ENCODE results near the gene FCHSD1. TPM values are rescaled to one million over a fixed set of nuclear protein-coding genes. Genes with fewer than 3 reads are reported as not detected.

The FCHSD1 gene
- total and polyA plus RNA-seq, 10 donors: 20.4 to 67.3 (median 45.6) TPM

- intact Hi-C loops (cut with DNase I; ENCODE audit: low total_unique reads): no loop called here
- TF ChIP-seq CTCF (IDR thresholded peaks at IDR 0.05 in 8 of 11, conservative IDR thresholded peaks at IDR 0.05 in 3 of 11) (no peak), POLR2A (IDR thresholded peaks at IDR 0.05) (no peak), POLR2AphosphoS5 (IDR thresholded peaks at IDR 0.05) (no peak)
- Histone ChIP-seq H3K4me1 (peaks cover 0 to 32% (median 14%) of the 10 kb centered on the region in 6 donors), H3K27ac (no peak overlapping the region), H3K27me3 (replicated peaks in 1 of 7) (no peaks in the 10 kb centered on the region), H3K4me3 (no peak overlapping the region), H3K36me3 (peaks cover 0 to 98% (median 72%) of the 10 kb centered on the region in 6 donors), H3K9me3 (no peaks in the 10 kb centered on the region)
- DNase-seq: no peak
- 95 to 99% (median 97%) methylated on average over 6 of the region's 6 CpGs for WGBS, 5 donors
These were observed 22.9 kb downstream of the FCHSD1 start for GRCh38 chr5:141628175-141628788.

- H3K27ac ChIP-seq: peak overlapping the region in 6 of 8 donors; percentile 27 to 78 (median 74)
- WGBS, 5 donors: 70 to 84% (median 73%) methylated on average over 5 of the region's 5 CpGs
- intact Hi-C loops (cut with DNase I; ENCODE audit: low total_unique reads): loop anchor here (5.0 kb wide), 1 partner anchor 36 kb away; no protein-coding TSS in a partner anchor
- H3K4me1 ChIP-seq: peaks cover 0 to 33% (median 22%) of the 10 kb centered on the region in 6 donors
- no peak for TF ChIP-seq POLR2A (IDR thresholded peaks at IDR 0.05)
- TF ChIP-seq CTCF (IDR thresholded peaks at IDR 0.05 in 8 of 11, conservative IDR thresholded peaks at IDR 0.05 in 3 of 11): no peak
- no peak for DNase-seq
- H3K4me3 ChIP-seq: no peak overlapping the region
- H3K27me3 ChIP-seq (replicated peaks in 1 of 7): no peaks in the 10 kb centered on the region
- no peaks in the 10 kb centered on the region for H3K9me3 ChIP-seq
- peaks cover 4 to 90% (median 71%) of the 10 kb centered on the region in 6 donors for H3K36me3 ChIP-seq
These were observed 27.6 kb downstream of the FCHSD1 start for GRCh38 chr5:141623611-141624010.

GRCh38 chr5:141623186-141623585 lies 28.0 kb downstream of the FCHSD1 start:
- intact Hi-C loops (cut with DNase I; ENCODE audit: low total_unique reads): loop anchor here (5.0 kb wide), 1 partner anchor 36 kb away; no protein-coding TSS in a partner anchor
- Histone ChIP-seq H3K27me3 (replicated peaks in 1 of 7) (no peaks in the 10 kb centered on the region), H3K4me3 (no peak overlapping the region), H3K4me1 (peaks cover 0 to 35% (median 22%) of the 10 kb centered on the region in 6 donors), H3K36me3 (peaks cover 4 to 86% (median 66%) of the 10 kb centered on the region in 6 donors), H3K9me3 (no peaks in the 10 kb centered on the region), H3K27ac (peak overlapping the region in 6 of 8 donors; percentile 27 to 78 (median 74))
- TF ChIP-seq POLR2AphosphoS5 (IDR thresholded peaks at IDR 0.05): no peak
- TF ChIP-seq CTCF (IDR thresholded peaks at IDR 0.05 in 8 of 11, conservative IDR thresholded peaks at IDR 0.05 in 3 of 11): no peak
- no peak for TF ChIP-seq POLR2A (IDR thresholded peaks at IDR 0.05)
- no peak for DNase-seq

GRCh38 chr5:141618804-141619554 lies 32.2 kb downstream of the FCHSD1 start, which contains the start of gene DIAPH1:
Gene DIAPH1 (minus strand): TSS chr5:141619000. CDS start chr5:141618914, 86 bp downstream.
- no peaks in the 10 kb centered on the region for H3K27me3 ChIP-seq (replicated peaks in 1 of 7)
- peak; percentile 93 to 95 (median 95) for TF ChIP-seq POLR2AphosphoS5 (IDR thresholded peaks at IDR 0.05)
- TF ChIP-seq CTCF (IDR thresholded peaks at IDR 0.05 in 8 of 11, conservative IDR thresholded peaks at IDR 0.05 in 3 of 11): peak; percentile 96 to 100 (median 99)
- peak in 2 of 3 donors; percentile 40 to 80 for TF ChIP-seq POLR2A (IDR thresholded peaks at IDR 0.05)
- no peaks in the 10 kb centered on the region for H3K9me3 ChIP-seq
- DNase-seq: peak; percentile 100
- peaks cover 4 to 44% (median 29%) of the 10 kb centered on the region in 6 donors for H3K36me3 ChIP-seq
- intact Hi-C loops (cut with DNase I; ENCODE audit: low total_unique reads): no loop called here
- H3K4me3 ChIP-seq: peak within 1 kb of the TSS; percentile 76 to 96 (median 92)
- H3K27ac ChIP-seq: peak within 1 kb of the TSS; percentile 77 to 100 (median 96)
- H3K4me1 ChIP-seq: peaks cover 17 to 75% (median 63%) of the 10 kb centered on the region in 6 donors
- 2 to 3% (median 3%) methylated on average over 32 to 70 of the region's 70 CpGs for WGBS, 5 donors

All from spleen (tissue), 11 donors.